Lung microvascular endothelial cell (primary cell): ENCODE results near the gene LSG1. TPM values are rescaled to one million over a fixed set of nuclear protein-coding genes. Genes with fewer than 3 reads are reported as not detected.

Source experiments
- DNase-seq, 2 donors: peaks; one replicate each; pipeline versions ENCODE4 v3.0.0 to v3.0.0-alpha.2; 2010; ENCODE audit warnings: low read depth in 2 of 2
- total RNA-seq: library from RNA; depleted of rRNA; stranded (reverse); fragments of >200 nt; gene quantifications from 2 replicates; pipeline ENCODE4 v1.2.1, GENCODE V29; 2014

Gene LSG1
- 48.6 and 54.6 TPM in 2 replicates for total RNA-seq

GRCh38 chr3:194671900-194672808, at the start of gene LSG1:
TSS of gene LSG1 (minus strand) at chr3:194672191. CDS start at chr3:194672162, 29 bp downstream.
- DNase-seq = peak; percentile 98

- no peak for DNase-seq
Measured at GRCh38 chr3:194720048-194720447, 48.1 kb upstream of the LSG1 start.

GRCh38 chr3:194718079-194718478, 46.1 kb upstream of the LSG1 start:
- no peak for DNase-seq

- peak; percentile 11 to 91 for DNase-seq
Measured at GRCh38 chr3:194715022-194715800, 43.2 kb upstream of the LSG1 start.

GRCh38 chr3:194714564-194714963, 42.6 kb upstream of the LSG1 start:
- no peak for DNase-seq

GRCh38 chr3:194714137-194714455, 42.1 kb upstream of the LSG1 start:
- DNase-seq = no peak

- no peak for DNase-seq
Measured at GRCh38 chr3:194713299-194714136, 41.5 kb upstream of the LSG1 start.

GRCh38 chr3:194711913-194712312, 39.9 kb upstream of the LSG1 start:
- DNase-seq = peak; percentile 95 to 99

GRCh38 chr3:194711286-194711685, 39.3 kb upstream of the LSG1 start:
- peak in 1 of 2 donors; percentile 56 for DNase-seq

GRCh38 chr3:194707147-194707540, 35.2 kb upstream of the LSG1 start:
- peak in 1 of 2 donors; percentile 81 for DNase-seq

GRCh38 chr3:194705761-194706160, 33.8 kb upstream of the LSG1 start:
- no peak for DNase-seq

- no peak for DNase-seq
Measured at GRCh38 chr3:194705227-194705626, 33.2 kb upstream of the LSG1 start.

GRCh38 chr3:194702545-194702944, 30.6 kb upstream of the LSG1 start:
- no peak for DNase-seq

GRCh38 chr3:194696702-194697101, 24.7 kb upstream of the LSG1 start:
- DNase-seq = no peak

- DNase-seq = peak; percentile 40 to 62
Measured at GRCh38 chr3:194691481-194692283, 19.7 kb upstream of the LSG1 start.

GRCh38 chr3:194690501-194691372, 18.7 kb upstream of the LSG1 start:
- peak; percentile 54 to 57 for DNase-seq

GRCh38 chr3:194689493-194689944, 17.5 kb upstream of the LSG1 start:
- peak; percentile 63 to 76 for DNase-seq

GRCh38 chr3:194688946-194689345, 17.0 kb upstream of the LSG1 start:
- DNase-seq = no peak

GRCh38 chr3:194688200-194688740, 16.3 kb upstream of the LSG1 start:
- DNase-seq = peak; percentile 62 to 66
